SK-N-SH (cell line): ENCODE data around the gene CYLD. TPM values are rescaled to one million over a fixed set of nuclear protein-coding genes. Genes with fewer than 3 reads are reported as not detected.

Experiments used
- CTCF ChIA-PET: fragments of 300-600, 350-600 bp; formaldehyde crosslinking; extraction: SDS; loops from one replicate; lab custom pipeline; 2021; lab: Yijun Ruan, JAX
- POLR2A ChIA-PET: fragments of 350-600 bp; sonication (Branson Sonifier 250); formaldehyde crosslinking; extraction: SDS; loops from one replicate; lab custom pipeline; 2020; ENCODE audit warnings: antibody characterized with exemption, inconsistent platforms; lab: Yijun Ruan, JAX
- DNase-seq: peaks from one replicate; pipeline ENCODE4 v3.0.0; 2012
- H2AFZ ChIP-seq: fragments of 200-600 bp; sonication (generic); 2 replicates; pipeline ENCODE4 v1.8.1; 2016; ENCODE audit warnings: antibody characterized with exemption, mild to moderate bottlenecking, low read depth
- H3F3A ChIP-seq: fragments of 200-600 bp; sonication (generic); replicated peaks from 2 replicates; pipeline ENCODE3; 2016; ENCODE audit warnings: antibody characterized with exemption, mild to moderate bottlenecking; ENCODE audit not compliant: insufficient read depth
- H3K27ac ChIP-seq, 2 experiments: fragments of 200-500 bp in 1 of 2; fragments of 200-600 bp in 1 of 2; sonication (Bioruptor generic) in 1 of 2; sonication (generic), shearing (Covaris generic) in 1 of 2; 2 replicates each; pipeline versions ENCODE4 v1.5.1 to v1.6.1; 2014 to 2016; ENCODE audit warnings: low read depth in 2 of 2, inconsistent platforms in 1 of 2, low read length in 1 of 2, mild to moderate bottlenecking in 1 of 2, mixed read lengths in 1 of 2
- H3K27me3 ChIP-seq: fragments of 200-600 bp; sonication (generic), shearing (Covaris generic); 2 replicates; pipeline ENCODE4 v1.6.1; 2016; ENCODE audit warnings: mixed run types; ENCODE audit not compliant: insufficient read depth
- H3K36me3 ChIP-seq, 2 experiments: fragments of 200-500 bp in 1 of 2; fragments of 200-600 bp in 1 of 2; sonication (Bioruptor generic) in 1 of 2; sonication (generic) in 1 of 2; replicated peaks in 1 of 2; 2 replicates each; pipeline versions ENCODE3 to v1.5.1; 2014 to 2016; ENCODE audit warnings: low read length in 1 of 2, mild to moderate bottlenecking in 1 of 2; ENCODE audit not compliant: insufficient read depth in 2 of 2, control insufficient read depth in 1 of 2
- H3K4me1 ChIP-seq, 2 experiments: fragments of 200-500 bp in 1 of 2; fragments of 200-600 bp in 1 of 2; sonication (Bioruptor generic) in 1 of 2; sonication (generic), shearing (Covaris generic) in 1 of 2; 2 replicates each; pipeline versions ENCODE4 v1.5.1 to v1.6.1; 2014 to 2016; ENCODE audit warnings: low read depth in 1 of 2, low read length in 1 of 2, mixed run types in 1 of 2; ENCODE audit not compliant: insufficient read depth in 2 of 2, control insufficient read depth in 1 of 2
- H3K4me2 ChIP-seq: fragments of 200-600 bp; sonication (generic), shearing (Covaris generic); 2 replicates; pipeline ENCODE4 v1.6.1; 2017; ENCODE audit warnings: mixed run types
- H3K4me3 ChIP-seq, 2 experiments: fragments of 200-500 bp in 1 of 2; fragments of 200-600 bp in 1 of 2; sonication (Bioruptor generic) in 1 of 2; sonication (generic), shearing (Covaris generic) in 1 of 2; 2 replicates each; pipeline versions ENCODE4 v1.5.1 to v1.8.1; 2014 to 2016; ENCODE audit warnings: low read depth in 2 of 2, inconsistent platforms in 1 of 2, low read length in 1 of 2, mild to moderate bottlenecking in 1 of 2, mixed read lengths in 1 of 2, moderate library complexity in 1 of 2
- H3K79me2 ChIP-seq: fragments of 200-600 bp; sonication (generic); 2 replicates; pipeline ENCODE4 v1.8.1; 2017; ENCODE audit warnings: mild to moderate bottlenecking; ENCODE audit not compliant: insufficient read depth
- H3K9ac ChIP-seq: fragments of 200-600 bp; sonication (generic); 2 replicates; pipeline ENCODE4 v1.6.1; 2017; ENCODE audit warnings: mixed run types
- H3K9me2 ChIP-seq: fragments of 200-600 bp; sonication (generic); 2 replicates; pipeline ENCODE4 v1.6.1; 2017; ENCODE audit warnings: mixed run types
- H3K9me3 ChIP-seq: fragments of 200-600 bp; sonication (generic); 2 replicates; pipeline ENCODE4 v1.6.1; 2017; ENCODE audit warnings: mixed run types, mild to moderate bottlenecking, moderate library complexity
- H4K20me1 ChIP-seq: fragments of 200-600 bp; sonication (generic); 2 replicates; pipeline ENCODE4 v1.6.1; 2017; ENCODE audit warnings: mild to moderate bottlenecking, mixed run types; ENCODE audit not compliant: insufficient read depth
- ELF1 ChIP-seq: IDR thresholded peaks from 2 replicates; pipeline ENCODE4 v1.4.0; 2012
- EP300 ChIP-seq, 2 experiments: IDR thresholded peaks; 2 replicates each; pipeline versions ENCODE4 v1.4.0 to v1.6.1; 2012; ENCODE audit warnings: borderline replicate concordance in 1 of 2, low read depth in 1 of 2, low read length in 1 of 2
- EZH2phosphoT487 ChIP-seq: fragments of 200-600 bp; sonication (generic); IDR thresholded peaks from 2 replicates; pipeline ENCODE4 v1.6.1; 2017; ENCODE audit warnings: low read depth, mixed run types, mild to moderate bottlenecking, antibody characterized with exemption, moderate library complexity, borderline replicate concordance
- FOSL2 ChIP-seq: IDR thresholded peaks from 2 replicates; pipeline ENCODE4 v1.4.0; 2012; ENCODE audit warnings: low read depth, mild to moderate bottlenecking, moderate library complexity, borderline replicate concordance
- MAX ChIP-seq: IDR thresholded peaks from 2 replicates; pipeline ENCODE4 v1.4.0; 2012; ENCODE audit warnings: low read depth
- MEF2A ChIP-seq: IDR thresholded peaks from 2 replicates; pipeline ENCODE4 v1.4.0; 2012; ENCODE audit warnings: low read depth, borderline replicate concordance
- MXI1 ChIP-seq: IDR thresholded peaks from 2 replicates; pipeline ENCODE4 v1.6.1; 2012; ENCODE audit warnings: mild to moderate bottlenecking, low read depth, low read length, improper control_type of control experiment
- NFIC ChIP-seq: IDR thresholded peaks from 2 replicates; pipeline ENCODE4 v1.4.0; 2012; ENCODE audit warnings: borderline replicate concordance
- POLR2AphosphoS5 ChIP-seq: IDR thresholded peaks from 2 replicates; pipeline ENCODE4 v1.6.1; 2012; ENCODE audit warnings: low read depth, low read length
- RCOR1 ChIP-seq: fragments of 150-350 bp; IDR thresholded peaks from 2 replicates; pipeline ENCODE4 v1.6.1; 2017; ENCODE audit warnings: antibody characterized with exemption, low read length
- RFX5 ChIP-seq: IDR thresholded peaks from 2 replicates; pipeline ENCODE4 v1.6.1; 2012; ENCODE audit warnings: mild to moderate bottlenecking, improper control_type of control experiment, low read length
- RXRA ChIP-seq: IDR thresholded peaks from 2 replicates; pipeline ENCODE4 v1.4.0; 2012; ENCODE audit warnings: low read depth, mild to moderate bottlenecking, borderline replicate concordance
- TAF1 ChIP-seq: IDR thresholded peaks from 2 replicates; pipeline ENCODE4 v1.6.1; 2012; ENCODE audit warnings: low read depth, mild to moderate bottlenecking, low read length, moderate library complexity, borderline replicate concordance
- ZBTB33 ChIP-seq: IDR thresholded peaks from 2 replicates; pipeline ENCODE4 v1.4.0; 2012; ENCODE audit warnings: low read depth, borderline replicate concordance
- WGBS: methylation state at CpG from one replicate; pipeline ENCODE4 v1.1.6; 2017; ENCODE audit warnings: low lambda C conversion rate; 5-methylcytosine and 5-hydroxymethylcytosine counted together
- polyA plus RNA-seq, 3 experiments: library from polyadenylated mRNA; depleted of rRNA; stranded (reverse); fragments of >200 nt; gene quantifications; 2 replicates each; pipeline ENCODE4 v1.2.3, GENCODE V29; 2012

Gene CYLD
- polyA plus RNA-seq, 1 of the 3 experiments (the other 2 are of a cell fraction), result 6.5 TPM

GRCh38 chr16:50735629-50736122, 6.2 kb upstream of the CYLD start (continued):
- TF ChIP-seq ELF1 (no peak), RXRA (no peak)

- Histone ChIP-seq H3K4me1 (peaks cover 0 to 4% of the 10 kb centered on the region in 2 experiments; a peak in 1 of 4 replicates), H3K4me2 (no peak overlapping the region), H3K27me3 (no peaks in the 10 kb centered on the region), H2AFZ (no peak overlapping the region), H3K9ac (no peak overlapping the region), H3F3A (no peaks in the 10 kb centered on the region), H3K4me3 (no peak overlapping the region), H3K79me2 (no peaks in the 10 kb centered on the region), H3K27ac (no peak overlapping the region), H3K9me2 (no peaks in the 10 kb centered on the region), H4K20me1 (no peaks in the 10 kb centered on the region), H3K36me3 (no peaks in the 10 kb centered on the region), H3K9me3 (no peaks in the 10 kb centered on the region)
- ChIA-PET CTCF (interaction anchor here (0.6 to 1.1 kb wide), 6 partner anchors 11 to 70 kb away, joined by 3 read pairs; no protein-coding TSS in a partner anchor), POLR2A (no interaction called here)
- no peak for TF ChIP-seq RFX5
- no peak for TF ChIP-seq MXI1
- no peak for TF ChIP-seq ELF1
- TF ChIP-seq EP300 (IDR thresholded peaks at IDR 0.05; ENCODE audit: borderline replicate concordance in 1 of 2, low read depth in 1 of 2, low read length in 1 of 2), result no peak
- TF ChIP-seq MAX, result no peak
- TF ChIP-seq TAF1, result no peak
- TF ChIP-seq ZBTB33, result no peak
- TF ChIP-seq FOSL2, result no peak
- no peak for TF ChIP-seq MEF2A
- DNase-seq, result no peak
- WGBS, result 74% methylated on average over 5 of the region's 9 CpGs
Observed at GRCh38 chr16:50736448-50736847, 5.4 kb upstream of the CYLD start.

GRCh38 chr16:50737420-50737959, 4.4 kb upstream of the CYLD start:
- Histone ChIP-seq H3K9me2 (no peaks in the 10 kb centered on the region), H3K79me2 (no peaks in the 10 kb centered on the region), H3K9me3 (no peaks in the 10 kb centered on the region), H3K36me3 (no peaks in the 10 kb centered on the region), H3K4me1 (peaks cover 0 to 4% of the 10 kb centered on the region in 2 experiments; a peak in 1 of 4 replicates), H4K20me1 (no peaks in the 10 kb centered on the region), H3K9ac (no peak overlapping the region), H3K4me2 (no peak overlapping the region), H3K27me3 (no peaks in the 10 kb centered on the region), H2AFZ (no peak overlapping the region), H3K27ac (no peak overlapping the region), H3F3A (no peaks in the 10 kb centered on the region), H3K4me3 (no peak overlapping the region)
- ChIA-PET POLR2A (no interaction called here), CTCF (interaction anchor here (1.0 kb wide), 1 partner anchor 9 kb away, joined by 4 read pairs; no protein-coding TSS in a partner anchor)
- 24% methylated on average over 1 of the region's 1 CpG for WGBS
- no peak for DNase-seq
- no peak for TF ChIP-seq MEF2A
- no peak for TF ChIP-seq TAF1
- no peak for TF ChIP-seq FOSL2
- no peak for TF ChIP-seq POLR2AphosphoS5
- no peak for TF ChIP-seq EZH2phosphoT487
- no peak for TF ChIP-seq NFIC
- no peak for TF ChIP-seq RCOR1
- TF ChIP-seq EP300 (IDR thresholded peaks at IDR 0.05; ENCODE audit: borderline replicate concordance in 1 of 2, low read depth in 1 of 2, low read length in 1 of 2), result no peak
